Measurements from ENCODE around the gene LAMA2.

GRCh38 chr6:129252377-129253071 lies 369.6 kb downstream of the LAMA2 start:
- TF ChIP-seq CTCF (IDR thresholded peaks at IDR 0.05) (no peak), POLR2AphosphoS5 (IDR thresholded peaks at IDR 0.05) (no peak), POLR2A (IDR thresholded peaks at IDR 0.05) (no peak)

All from suprapubic skin (tissue), 4 donors.